ENCODE data around the gene IL19.

DNA sequence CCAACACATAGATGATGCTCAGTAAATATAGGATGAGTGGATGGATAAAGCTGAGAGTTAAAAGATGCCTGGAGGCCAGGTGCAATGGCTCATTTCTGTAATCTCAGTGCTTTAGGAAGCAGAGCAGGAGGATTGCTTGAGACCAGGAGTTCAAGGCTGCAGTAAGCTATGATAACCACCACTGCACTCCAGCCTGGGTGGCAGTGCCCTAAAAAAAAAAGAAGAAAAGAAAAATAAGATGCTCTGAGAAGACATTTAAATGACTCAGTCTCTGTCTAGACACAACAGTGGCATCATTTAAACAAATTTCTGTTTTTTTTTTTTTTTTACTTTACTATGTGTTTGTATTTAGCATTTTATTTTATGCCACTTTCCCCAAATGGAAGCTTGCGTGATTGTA is 25.3 kb upstream of the IL19 start:
- TF ChIP-seq, protein P1, sequence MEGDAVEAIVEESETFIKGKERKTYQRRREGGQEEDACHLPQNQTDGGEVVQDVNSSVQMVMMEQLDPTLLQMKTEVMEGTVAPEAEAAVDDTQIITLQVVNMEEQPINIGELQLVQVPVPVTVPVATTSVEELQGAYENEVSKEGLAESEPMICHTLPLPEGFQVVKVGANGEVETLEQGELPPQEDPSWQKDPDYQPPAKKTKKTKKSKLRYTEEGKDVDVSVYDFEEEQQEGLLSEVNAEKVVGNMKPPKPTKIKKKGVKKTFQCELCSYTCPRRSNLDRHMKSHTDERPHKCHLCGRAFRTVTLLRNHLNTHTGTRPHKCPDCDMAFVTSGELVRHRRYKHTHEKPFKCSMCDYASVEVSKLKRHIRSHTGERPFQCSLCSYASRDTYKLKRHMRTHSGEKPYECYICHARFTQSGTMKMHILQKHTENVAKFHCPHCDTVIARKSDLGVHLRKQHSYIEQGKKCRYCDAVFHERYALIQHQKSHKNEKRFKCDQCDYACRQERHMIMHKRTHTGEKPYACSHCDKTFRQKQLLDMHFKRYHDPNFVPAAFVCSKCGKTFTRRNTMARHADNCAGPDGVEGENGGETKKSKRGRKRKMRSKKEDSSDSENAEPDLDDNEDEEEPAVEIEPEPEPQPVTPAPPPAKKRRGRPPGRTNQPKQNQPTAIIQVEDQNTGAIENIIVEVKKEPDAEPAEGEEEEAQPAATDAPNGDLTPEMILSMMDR (IDR thresholded peaks at IDR 0.05 in 4 of 5, conservative IDR thresholded peaks at IDR 0.05 in 1 of 5) = no peak
- TF ChIP-seq POLR2A (IDR thresholded peaks at IDR 0.05) = no peak
